ENCODE measurements around the gene CORO2B. TPM values are rescaled to one million over a fixed set of nuclear protein-coding genes. Genes with fewer than 3 reads are reported as not detected.

The CORO2B gene
- polyA plus RNA-seq, 1 donor from 2014 or later: 15.1 TPM

DNA sequence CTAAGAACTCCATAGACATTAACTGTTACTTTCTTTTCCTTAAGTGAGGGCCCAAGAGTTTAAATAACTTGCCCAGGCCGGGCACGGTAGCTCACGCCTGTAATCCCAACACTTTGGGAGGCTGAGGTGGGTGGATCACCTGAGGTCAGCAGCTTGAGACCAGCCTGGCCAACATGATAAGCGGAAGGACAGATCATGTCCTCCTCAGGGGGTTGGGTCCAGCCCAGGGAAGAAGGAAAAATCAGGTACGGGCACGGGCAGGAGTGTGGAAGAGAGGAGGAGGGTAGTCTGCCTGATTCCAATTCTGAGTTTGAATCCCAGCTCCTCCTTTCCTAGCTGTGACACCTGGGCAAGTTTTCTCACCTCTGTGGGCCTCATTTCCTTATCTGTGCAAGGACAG lies 123.1 kb downstream of the CORO2B start:
- no peak overlapping the region for H3K27ac ChIP-seq (ENCODE audit: low read length)
- H4K20me1 ChIP-seq (ENCODE audit: insufficient read depth): no peaks in the 10 kb centered on the region
- H3K27me3 ChIP-seq (ENCODE audit: insufficient read depth, low read depth, low read length): no peaks in the 10 kb centered on the region
- H3K4me3 ChIP-seq (ENCODE audit: low read length): no peak overlapping the region
- H3F3A ChIP-seq (ENCODE audit: insufficient read depth, low read length, poor library complexity, severe bottlenecking): no peaks in the 10 kb centered on the region
- H3K4me2 ChIP-seq (ENCODE audit: low read length): no peak overlapping the region
- H2AFZ ChIP-seq (ENCODE audit: low read depth, low read length): no peak overlapping the region
- H3K9me3 ChIP-seq (ENCODE audit: low read length): no peaks in the 10 kb centered on the region
- H3K9ac ChIP-seq (ENCODE audit: low read length): no peak overlapping the region
- no peaks in the 10 kb centered on the region for H3K9me2 ChIP-seq (ENCODE audit: insufficient read depth, low read length)
- TF ChIP-seq TAF1 (IDR thresholded peaks at IDR 0.05; ENCODE audit: low read depth): no peak
- no peak for TF ChIP-seq MXI1 (conservative IDR thresholded peaks at IDR 0.05; ENCODE audit: poor library complexity, severe bottlenecking)
- TF ChIP-seq POLR2AphosphoS5 (IDR thresholded peaks at IDR 0.05): no peak
- TF ChIP-seq EP300 (conservative IDR thresholded peaks at IDR 0.05; ENCODE audit: poor library complexity, severe bottlenecking): no peak
- TF ChIP-seq, protein P1, sequence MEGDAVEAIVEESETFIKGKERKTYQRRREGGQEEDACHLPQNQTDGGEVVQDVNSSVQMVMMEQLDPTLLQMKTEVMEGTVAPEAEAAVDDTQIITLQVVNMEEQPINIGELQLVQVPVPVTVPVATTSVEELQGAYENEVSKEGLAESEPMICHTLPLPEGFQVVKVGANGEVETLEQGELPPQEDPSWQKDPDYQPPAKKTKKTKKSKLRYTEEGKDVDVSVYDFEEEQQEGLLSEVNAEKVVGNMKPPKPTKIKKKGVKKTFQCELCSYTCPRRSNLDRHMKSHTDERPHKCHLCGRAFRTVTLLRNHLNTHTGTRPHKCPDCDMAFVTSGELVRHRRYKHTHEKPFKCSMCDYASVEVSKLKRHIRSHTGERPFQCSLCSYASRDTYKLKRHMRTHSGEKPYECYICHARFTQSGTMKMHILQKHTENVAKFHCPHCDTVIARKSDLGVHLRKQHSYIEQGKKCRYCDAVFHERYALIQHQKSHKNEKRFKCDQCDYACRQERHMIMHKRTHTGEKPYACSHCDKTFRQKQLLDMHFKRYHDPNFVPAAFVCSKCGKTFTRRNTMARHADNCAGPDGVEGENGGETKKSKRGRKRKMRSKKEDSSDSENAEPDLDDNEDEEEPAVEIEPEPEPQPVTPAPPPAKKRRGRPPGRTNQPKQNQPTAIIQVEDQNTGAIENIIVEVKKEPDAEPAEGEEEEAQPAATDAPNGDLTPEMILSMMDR (IDR thresholded peaks at IDR 0.05; ENCODE audit: poor library complexity, severe bottlenecking): no peak
- no peak for TF ChIP-seq RAD21 (conservative IDR thresholded peaks at IDR 0.05)
- no peak for TF ChIP-seq SMC3 (conservative IDR thresholded peaks at IDR 0.05; ENCODE audit: poor library complexity)
- TF ChIP-seq EZH2 (IDR thresholded peaks at IDR 0.05; ENCODE audit: borderline replicate concordance, insufficient read depth, low read length, poor library complexity, severe bottlenecking): no peak
- no peaks in the 10 kb centered on the region for H3K36me3 ChIP-seq (ENCODE audit: insufficient read depth, low read length)
- H3K79me2 ChIP-seq (replicated peaks; ENCODE audit: insufficient read depth, low read length): no peaks in the 10 kb centered on the region

DNA sequence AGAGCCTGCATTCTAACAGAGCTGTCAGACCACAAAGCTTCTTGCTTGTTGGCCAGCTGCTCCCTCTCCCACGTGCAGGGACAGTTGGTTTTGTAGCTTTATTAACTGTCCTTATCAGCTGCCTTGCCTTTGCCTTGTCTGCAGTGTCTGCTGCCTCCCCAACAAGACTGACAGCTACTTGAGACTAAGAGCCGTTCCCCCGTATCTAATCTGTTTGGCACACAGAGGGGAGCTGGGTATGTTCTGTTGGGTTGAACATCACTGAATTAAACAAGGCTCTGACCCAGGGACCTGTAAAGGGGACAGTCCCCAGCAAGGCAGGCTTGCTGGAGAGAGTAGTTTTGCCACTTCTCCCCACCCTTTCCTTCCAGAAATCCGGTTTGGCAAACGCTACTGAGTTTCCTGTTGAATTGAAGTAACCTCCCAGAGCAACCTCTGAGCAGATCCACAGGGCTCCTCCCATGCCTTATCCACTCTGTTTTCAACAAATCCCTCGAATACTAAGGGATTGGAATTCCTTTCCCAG lies 125.8 kb downstream of the CORO2B start:
- Histone ChIP-seq H3K36me3 (ENCODE audit: insufficient read depth, low read length) (no peaks in the 10 kb centered on the region), H3K9ac (ENCODE audit: low read length) (no peak overlapping the region), H3K4me2 (ENCODE audit: low read length) (no peak overlapping the region), H3K4me3 (ENCODE audit: low read length) (no peak overlapping the region), H3K79me2 (replicated peaks; ENCODE audit: insufficient read depth, low read length) (no peaks in the 10 kb centered on the region), H3K9me3 (ENCODE audit: low read length) (no peaks in the 10 kb centered on the region), H3K9me2 (ENCODE audit: insufficient read depth, low read length) (no peaks in the 10 kb centered on the region), H3F3A (ENCODE audit: insufficient read depth, low read length, poor library complexity, severe bottlenecking) (no peaks in the 10 kb centered on the region), H2AFZ (ENCODE audit: low read depth, low read length) (no peak overlapping the region), H3K27me3 (ENCODE audit: insufficient read depth, low read depth, low read length) (no peaks in the 10 kb centered on the region), H4K20me1 (ENCODE audit: insufficient read depth) (no peaks in the 10 kb centered on the region), H3K27ac (ENCODE audit: low read length) (no peak overlapping the region)
- TF ChIP-seq POLR2AphosphoS5 (IDR thresholded peaks at IDR 0.05) (no peak), EZH2 (IDR thresholded peaks at IDR 0.05; ENCODE audit: borderline replicate concordance, insufficient read depth, low read length, poor library complexity, severe bottlenecking) (no peak)
- TF ChIP-seq, protein P1 (IDR thresholded peaks at IDR 0.05; ENCODE audit: poor library complexity, severe bottlenecking): no peak

DNA sequence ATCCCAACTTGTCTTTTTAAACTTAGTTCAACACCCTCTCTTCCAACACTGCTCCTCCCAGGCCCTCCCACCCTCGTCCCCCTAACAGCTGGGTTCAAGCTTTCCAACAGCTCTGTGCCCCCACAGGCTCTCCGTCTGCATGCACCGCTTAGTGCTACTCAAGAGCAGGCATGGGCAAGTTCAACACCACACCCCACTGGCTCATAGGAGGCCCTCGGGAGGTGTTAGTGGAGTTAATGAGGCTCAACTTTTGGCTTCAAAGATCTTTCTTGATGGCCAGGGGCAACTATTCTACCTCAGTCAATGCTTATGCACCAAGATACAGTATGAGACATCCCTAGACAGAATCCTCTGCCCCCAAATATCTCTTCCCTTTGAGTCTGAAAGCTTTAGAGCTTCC lies 127.5 kb downstream of the CORO2B start:
- H2AFZ ChIP-seq (ENCODE audit: low read depth, low read length): no peak overlapping the region
- no peak for TF ChIP-seq EZH2 (IDR thresholded peaks at IDR 0.05; ENCODE audit: borderline replicate concordance, insufficient read depth, low read length, poor library complexity, severe bottlenecking)
- TF ChIP-seq, protein P1 (IDR thresholded peaks at IDR 0.05; ENCODE audit: poor library complexity, severe bottlenecking): no peak
- TF ChIP-seq RAD21 (conservative IDR thresholded peaks at IDR 0.05): no peak
- no peak for TF ChIP-seq TAF1 (IDR thresholded peaks at IDR 0.05; ENCODE audit: low read depth)

More for the DNA sequence above, 127.5 kb downstream of the CORO2B start:
- no peak overlapping the region for H3K9ac ChIP-seq (ENCODE audit: low read length)
- H3K4me2 ChIP-seq (ENCODE audit: low read length): no peak overlapping the region
- H3K27ac ChIP-seq (ENCODE audit: low read length): no peak overlapping the region
- H3K79me2 ChIP-seq (replicated peaks; ENCODE audit: insufficient read depth, low read length): no peaks in the 10 kb centered on the region
- H3K9me3 ChIP-seq (ENCODE audit: low read length): no peaks in the 10 kb centered on the region
- no peak overlapping the region for H3K4me3 ChIP-seq (ENCODE audit: low read length)
- H3K36me3 ChIP-seq (ENCODE audit: insufficient read depth, low read length): no peaks in the 10 kb centered on the region
- H3K9me2 ChIP-seq (ENCODE audit: insufficient read depth, low read length): no peaks in the 10 kb centered on the region
- H3K27me3 ChIP-seq (ENCODE audit: insufficient read depth, low read depth, low read length): no peaks in the 10 kb centered on the region
- H3F3A ChIP-seq (ENCODE audit: insufficient read depth, low read length, poor library complexity, severe bottlenecking): no peaks in the 10 kb centered on the region
- H4K20me1 ChIP-seq (ENCODE audit: insufficient read depth): no peaks in the 10 kb centered on the region

All from neural cell (in vitro differentiated cells).